Mammary epithelial cell (primary cell): ENCODE results near the gene RPS2.

Experiments
- EZH2 ChIP-seq: IDR thresholded peaks from 2 replicates; pipeline ENCODE4 v1.6.1; 2012; ENCODE audit warnings: low read length, inconsistent platforms, borderline replicate concordance
- TF ChIP-seq, protein P1 (sequence below), 2 donors: IDR thresholded peaks in 1 of 2; conservative IDR thresholded peaks in 1 of 2; 2 replicates each; pipeline ENCODE4 v1.5.1; 2011 to 2012; ENCODE audit warnings: inconsistent platforms in 2 of 2, low read length in 2 of 2, mild to moderate bottlenecking in 2 of 2, control low read depth in 1 of 2, low read depth in 1 of 2; ENCODE audit not compliant: insufficient read depth in 1 of 2; ENCODE audit errors: extremely low read depth in 1 of 2

- TF ChIP-seq, protein P1, sequence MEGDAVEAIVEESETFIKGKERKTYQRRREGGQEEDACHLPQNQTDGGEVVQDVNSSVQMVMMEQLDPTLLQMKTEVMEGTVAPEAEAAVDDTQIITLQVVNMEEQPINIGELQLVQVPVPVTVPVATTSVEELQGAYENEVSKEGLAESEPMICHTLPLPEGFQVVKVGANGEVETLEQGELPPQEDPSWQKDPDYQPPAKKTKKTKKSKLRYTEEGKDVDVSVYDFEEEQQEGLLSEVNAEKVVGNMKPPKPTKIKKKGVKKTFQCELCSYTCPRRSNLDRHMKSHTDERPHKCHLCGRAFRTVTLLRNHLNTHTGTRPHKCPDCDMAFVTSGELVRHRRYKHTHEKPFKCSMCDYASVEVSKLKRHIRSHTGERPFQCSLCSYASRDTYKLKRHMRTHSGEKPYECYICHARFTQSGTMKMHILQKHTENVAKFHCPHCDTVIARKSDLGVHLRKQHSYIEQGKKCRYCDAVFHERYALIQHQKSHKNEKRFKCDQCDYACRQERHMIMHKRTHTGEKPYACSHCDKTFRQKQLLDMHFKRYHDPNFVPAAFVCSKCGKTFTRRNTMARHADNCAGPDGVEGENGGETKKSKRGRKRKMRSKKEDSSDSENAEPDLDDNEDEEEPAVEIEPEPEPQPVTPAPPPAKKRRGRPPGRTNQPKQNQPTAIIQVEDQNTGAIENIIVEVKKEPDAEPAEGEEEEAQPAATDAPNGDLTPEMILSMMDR (conservative IDR thresholded peaks at IDR 0.05 in 1 of 2, IDR thresholded peaks at IDR 0.05 in 1 of 2; ENCODE audit: extremely low read depth in 1 of 2, insufficient read depth in 1 of 2, low read depth in 1 of 2, low read length in 2 of 2) = no peak
- no peak for TF ChIP-seq EZH2
Observed at GRCh38 chr16:2005646-2006045, 41.0 kb upstream of the RPS2 start.
